Naive thymus-derived CD8-positive, alpha-beta T cell (primary cell): ENCODE results near the gene ADAMTS12. TPM values are rescaled to one million over a fixed set of nuclear protein-coding genes. Genes with fewer than 3 reads are reported as not detected.

Experiments used
- ATAC-seq, 2 donors: fragments of 150-1000 bp; cut with Tn5 transposase in 1 of 2; sonication (Bioruptor Pico), chemical (Tn5 transposase) in 1 of 2; 1 replicate in 1 of 2; 2 replicates in 1 of 2; pipeline ENCODE4 v1.10.0; 2021; ENCODE audit warnings: mild to moderate bottlenecking in 2 of 2, moderate library complexity in 2 of 2
- POLR2A ChIA-PET: fragments of 350-600 bp; sonication (Branson Sonifier 250); formaldehyde crosslinking; loops from one replicate; lab custom pipeline; 2021; ENCODE audit warnings: antibody characterized with exemption; lab: Charles Lee
- DNase-seq, 10 donors: peaks; one replicate each; pipeline versions ENCODE4 v3.0.0 to v3.0.0-alpha.2; 2020 to 2022
- H3K27ac Mint-ChIP-seq, 10 donors: one replicate each; pipeline ENCODE4 v1.8.0; 2020 to 2022; ENCODE audit warnings: mild to moderate bottlenecking in 10 of 10, mixed read lengths in 10 of 10, moderate library complexity in 4 of 10, inconsistent platforms in 1 of 10
- H3K27me3 Mint-ChIP-seq, 5 donors: one replicate each; pipeline ENCODE4 v1.8.0; 2021 to 2022; ENCODE audit warnings: mixed read lengths in 5 of 5
- H3K36me3 Mint-ChIP-seq, 3 donors: one replicate each; pipeline ENCODE4 v1.8.0; 2020 to 2022; ENCODE audit warnings: mixed read lengths in 3 of 3, mild to moderate bottlenecking in 2 of 3, inconsistent platforms in 1 of 3
- H3K4me1 Mint-ChIP-seq, 4 donors: one replicate each; pipeline ENCODE4 v1.8.0; 2021 to 2022; ENCODE audit warnings: mixed read lengths in 4 of 4
- H3K4me3 Mint-ChIP-seq, 10 donors: one replicate each; pipeline ENCODE4 v1.8.0; 2020 to 2022; ENCODE audit warnings: mild to moderate bottlenecking in 10 of 10, mixed read lengths in 10 of 10, moderate library complexity in 6 of 10, inconsistent platforms in 1 of 10
- H3K9me3 Mint-ChIP-seq, 9 donors: one replicate each; pipeline ENCODE4 v1.8.0; 2020 to 2022; ENCODE audit warnings: mixed read lengths in 9 of 9, mild to moderate bottlenecking in 3 of 9, inconsistent platforms in 1 of 9, moderate library complexity in 1 of 9
- polyA plus RNA-seq, 3 donors: library from polyadenylated mRNA; unstranded; fragments of 300-500 nt; fragmentation: Illumina TruSeq; gene quantifications; one replicate each; pipeline ENCODE4 v1.2.3, GENCODE V29; 2021
- total RNA-seq, 8 experiments: library from RNA in 2 of 8; stranded (reverse) in 2 of 8; gene quantifications; one replicate each; pipeline ENCODE4 v1.2.3 and lab custom pipeline; 2021 to 2026

ADAMTS12 gene
- total and polyA plus RNA-seq, 5 experiments from 2014 or later: 0.05 TPM; not detected in 4

GRCh38 chr5:33494466-33494865, 397.3 kb downstream of the ADAMTS12 start:
- no peaks in the 10 kb centered on the region for H3K36me3 Mint-ChIP-seq
- no peak overlapping the region for H3K27ac Mint-ChIP-seq
- H3K4me1 Mint-ChIP-seq: no peaks in the 10 kb centered on the region
- no peak overlapping the region for H3K4me3 Mint-ChIP-seq
- DNase-seq (no peak), ATAC-seq (no peak)
- POLR2A ChIA-PET: no interaction called here
- no peaks in the 10 kb centered on the region for H3K27me3 Mint-ChIP-seq
- H3K9me3 Mint-ChIP-seq: no peaks in the 10 kb centered on the region

GRCh38 chr5:33491941-33492340, 399.8 kb downstream of the ADAMTS12 start:
- no peak overlapping the region for H3K27ac Mint-ChIP-seq
- POLR2A ChIA-PET: no interaction called here
- H3K9me3 Mint-ChIP-seq: no peaks in the 10 kb centered on the region
- H3K4me1 Mint-ChIP-seq: peaks cover 0 to 2% (median 0%) of the 10 kb centered on the region in 4 donors
- ATAC-seq (no peak), DNase-seq (no peak)
- H3K36me3 Mint-ChIP-seq: no peaks in the 10 kb centered on the region
- no peak overlapping the region for H3K4me3 Mint-ChIP-seq
- H3K27me3 Mint-ChIP-seq: peaks cover 0 to 4% (median 0%) of the 10 kb centered on the region in 5 donors

GRCh38 chr5:33490071-33490665, 401.6 kb downstream of the ADAMTS12 start:
- Mint-ChIP-seq H3K4me1 (peaks cover 0 to 4% (median 0%) of the 10 kb centered on the region in 4 donors), H3K9me3 (no peaks in the 10 kb centered on the region), H3K27ac (no peak overlapping the region)

GRCh38 chr5:33489481-33490067, 402.2 kb downstream of the ADAMTS12 start:
- no peak overlapping the region for H3K27ac Mint-ChIP-seq
- H3K9me3 Mint-ChIP-seq: no peaks in the 10 kb centered on the region
- no peak overlapping the region for H3K4me3 Mint-ChIP-seq
- peaks cover 0 to 6% (median 0%) of the 10 kb centered on the region in 4 donors for H3K4me1 Mint-ChIP-seq
- ATAC-seq (no peak), DNase-seq (no peak)
- peaks cover 0 to 4% (median 0%) of the 10 kb centered on the region in 5 donors for H3K27me3 Mint-ChIP-seq
- H3K36me3 Mint-ChIP-seq: no peaks in the 10 kb centered on the region
- POLR2A ChIA-PET: no interaction called here

More at GRCh38 chr5:33490071-33490665, 401.6 kb downstream of the ADAMTS12 start:
- DNase-seq: no peak
- no peak overlapping the region for H3K4me3 Mint-ChIP-seq
- H3K27me3 Mint-ChIP-seq: peaks cover 0 to 4% (median 0%) of the 10 kb centered on the region in 5 donors
- no peak for ATAC-seq
- no peaks in the 10 kb centered on the region for H3K36me3 Mint-ChIP-seq
- POLR2A ChIA-PET: no interaction called here

GRCh38 chr5:33488558-33489355, 403.0 kb downstream of the ADAMTS12 start:
- Mint-ChIP-seq H3K4me1 (peaks cover 0 to 6% (median 0%) of the 10 kb centered on the region in 4 donors), H3K27ac (no peak overlapping the region), H3K36me3 (no peaks in the 10 kb centered on the region), H3K4me3 (no peak overlapping the region), H3K27me3 (peaks cover 0 to 4% (median 0%) of the 10 kb centered on the region in 5 donors), H3K9me3 (no peaks in the 10 kb centered on the region)
- ATAC-seq: no peak
- no peak for DNase-seq
- POLR2A ChIA-PET: no interaction called here

- POLR2A ChIA-PET: no interaction called here
- no peak for ATAC-seq
- no peak for DNase-seq
- Mint-ChIP-seq H3K36me3 (peaks cover 0 to 3% (median 0%) of the 10 kb centered on the region in 3 donors), H3K27ac (no peak overlapping the region), H3K4me1 (peaks cover 0 to 6% (median 0%) of the 10 kb centered on the region in 4 donors), H3K9me3 (no peaks in the 10 kb centered on the region), H3K4me3 (no peak overlapping the region), H3K27me3 (peaks cover 0 to 4% (median 0%) of the 10 kb centered on the region in 5 donors)
Observed at GRCh38 chr5:33487236-33487635, 404.6 kb downstream of the ADAMTS12 start.

- Mint-ChIP-seq H3K27ac (no peak overlapping the region), H3K4me1 (peaks cover 0 to 4% (median 0%) of the 10 kb centered on the region in 4 donors), H3K4me3 (no peak overlapping the region), H3K27me3 (no peaks in the 10 kb centered on the region), H3K9me3 (no peaks in the 10 kb centered on the region), H3K36me3 (peaks cover 0 to 10% (median 7%) of the 10 kb centered on the region in 3 donors)
- DNase-seq (no peak), ATAC-seq (no peak)
- POLR2A ChIA-PET: no interaction called here
Observed at GRCh38 chr5:33482335-33482734, 409.5 kb downstream of the ADAMTS12 start.

GRCh38 chr5:33480876-33481275, 410.9 kb downstream of the ADAMTS12 start:
- Mint-ChIP-seq H3K4me3 (no peak overlapping the region), H3K27ac (no peak overlapping the region), H3K36me3 (peaks cover 4 to 21% (median 20%) of the 10 kb centered on the region in 3 donors), H3K4me1 (peaks cover 0 to 8% (median under 1%) of the 10 kb centered on the region in 4 donors), H3K9me3 (peaks cover 0 to 7% (median 0%) of the 10 kb centered on the region in 9 donors), H3K27me3 (no peaks in the 10 kb centered on the region)
- POLR2A ChIA-PET: no interaction called here
- ATAC-seq (no peak), DNase-seq (no peak)

GRCh38 chr5:33479311-33479710, 412.5 kb downstream of the ADAMTS12 start:
- no peak overlapping the region for H3K4me3 Mint-ChIP-seq
- POLR2A ChIA-PET: no interaction called here

GRCh38 chr5:33477816-33478215, 414.0 kb downstream of the ADAMTS12 start:
- Mint-ChIP-seq H3K9me3 (peaks cover 0 to 22% (median 0%) of the 10 kb centered on the region in 9 donors), H3K4me3 (no peak overlapping the region), H3K4me1 (peaks cover 0 to 4% (median 2%) of the 10 kb centered on the region in 4 donors), H3K27ac (no peak overlapping the region), H3K36me3 (peaks cover 20 to 49% (median 45%) of the 10 kb centered on the region in 3 donors), H3K27me3 (no peaks in the 10 kb centered on the region)
- DNase-seq (no peak), ATAC-seq (no peak)
- POLR2A ChIA-PET: no interaction called here

More at GRCh38 chr5:33479311-33479710, 412.5 kb downstream of the ADAMTS12 start:
- DNase-seq (no peak), ATAC-seq (no peak)
- Mint-ChIP-seq H3K9me3 (peaks cover 0 to 22% (median 0%) of the 10 kb centered on the region in 9 donors), H3K27me3 (no peaks in the 10 kb centered on the region), H3K4me1 (peaks cover 0 to 4% (median 2%) of the 10 kb centered on the region in 4 donors), H3K27ac (no peak overlapping the region), H3K36me3 (peaks cover 13 to 37% (median 36%) of the 10 kb centered on the region in 3 donors)

- no peak overlapping the region for H3K4me3 Mint-ChIP-seq
- DNase-seq (no peak), ATAC-seq (no peak)
- H3K27me3 Mint-ChIP-seq: no peaks in the 10 kb centered on the region
- peaks cover 0 to 4% (median 2%) of the 10 kb centered on the region in 4 donors for H3K4me1 Mint-ChIP-seq
- POLR2A ChIA-PET: no interaction called here
- H3K36me3 Mint-ChIP-seq: peaks cover 26 to 56% (median 51%) of the 10 kb centered on the region in 3 donors
- H3K9me3 Mint-ChIP-seq: peaks cover 0 to 22% (median 0%) of the 10 kb centered on the region in 9 donors
- no peak overlapping the region for H3K27ac Mint-ChIP-seq
Observed at GRCh38 chr5:33476992-33477391, 414.8 kb downstream of the ADAMTS12 start.

- no peak for DNase-seq
- no peaks in the 10 kb centered on the region for H3K27me3 Mint-ChIP-seq
- H3K36me3 Mint-ChIP-seq: peaks cover 26 to 66% (median 59%) of the 10 kb centered on the region in 3 donors
- peaks cover 0 to 4% (median 2%) of the 10 kb centered on the region in 4 donors for H3K4me1 Mint-ChIP-seq
- no peak for ATAC-seq
- H3K9me3 Mint-ChIP-seq: peaks cover 0 to 22% (median 0%) of the 10 kb centered on the region in 9 donors
- POLR2A ChIA-PET: no interaction called here
- no peak overlapping the region for H3K27ac Mint-ChIP-seq
- no peak overlapping the region for H3K4me3 Mint-ChIP-seq
Observed at GRCh38 chr5:33475706-33476105, 416.1 kb downstream of the ADAMTS12 start.
